ENCODE data around the gene C20orf204.
A peak's percentile ranks its signal among the peaks of the same experiment; 100 is the strongest.

C20orf204 gene

DNA sequence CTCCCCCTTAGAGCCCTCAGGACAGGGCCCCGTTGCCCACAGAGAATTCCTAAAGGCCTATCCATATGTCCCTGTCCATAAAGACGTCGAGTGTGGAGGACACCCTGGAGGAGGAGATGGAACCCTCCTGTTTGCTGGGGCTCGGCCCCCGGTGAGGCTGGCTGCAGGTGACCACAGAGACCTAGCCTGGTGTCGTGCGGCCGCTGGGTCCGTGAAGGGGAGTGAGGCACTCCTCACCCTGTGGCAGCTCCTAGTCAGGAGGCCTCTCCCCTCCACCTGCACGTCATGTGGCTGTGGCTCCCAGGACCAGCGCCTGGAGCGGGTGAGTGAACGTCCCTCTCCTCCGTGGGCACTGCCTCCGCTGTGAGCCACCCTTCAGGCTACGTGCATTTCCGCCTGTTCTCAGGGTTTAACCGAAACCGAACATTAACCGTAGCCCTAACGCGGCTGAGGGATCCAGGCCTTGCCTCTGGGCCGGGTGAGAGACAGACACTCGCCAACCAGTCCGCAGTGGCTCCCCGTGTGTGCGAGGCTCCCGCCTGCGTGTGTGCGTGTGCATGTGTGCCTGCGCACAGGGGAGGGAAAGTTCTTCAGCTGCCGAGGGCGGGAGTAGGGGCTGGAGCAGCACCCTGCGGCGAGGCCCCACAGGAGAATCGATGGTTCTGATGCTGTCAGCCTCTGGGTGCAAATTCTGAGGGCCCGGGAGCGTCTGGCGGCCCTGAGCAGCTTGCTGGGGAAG, 21.1 kb downstream of the C20orf204 start:
- no peak for DNase-seq

DNA sequence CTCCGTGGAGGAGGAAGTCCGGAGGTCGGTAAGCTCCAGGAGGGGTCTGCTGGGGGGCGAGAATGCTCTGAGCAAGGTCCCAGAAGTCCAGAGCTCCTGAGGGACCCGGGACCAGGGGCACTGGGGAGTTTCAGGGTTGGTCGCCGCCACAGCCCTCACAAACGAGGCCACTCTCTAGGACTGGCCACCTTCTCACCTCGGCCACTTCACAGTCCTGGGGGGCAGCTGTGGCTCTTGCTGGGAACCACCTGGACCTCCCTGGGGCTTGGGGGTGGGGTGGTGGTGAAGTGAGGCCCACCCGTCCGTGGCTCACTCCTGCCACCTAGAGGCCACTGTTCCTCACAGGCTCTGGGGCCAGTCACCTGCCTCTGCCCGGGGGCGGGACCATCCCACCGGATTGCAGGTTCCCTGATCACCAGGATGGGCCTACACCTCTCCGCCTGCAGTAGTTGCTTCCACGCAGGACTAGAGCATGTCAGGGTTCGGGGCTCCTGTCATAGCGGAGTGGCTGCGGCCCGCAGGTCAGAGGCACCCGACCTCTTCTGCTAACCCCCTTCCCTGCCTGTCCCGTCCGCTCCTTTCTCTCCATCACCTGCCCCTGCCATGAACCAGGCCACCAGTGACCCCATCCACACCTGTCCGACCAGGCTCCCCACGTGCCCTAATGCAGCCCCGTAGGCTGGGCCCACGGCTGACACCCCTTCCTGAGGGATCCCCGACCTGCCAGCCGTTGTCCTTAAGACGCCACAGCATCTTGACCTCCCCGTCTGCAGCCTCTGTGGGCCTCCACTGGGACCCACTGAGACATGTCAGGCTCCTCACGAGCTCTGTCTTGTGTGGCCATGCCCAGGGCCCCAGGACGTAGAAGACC, 21.9 kb downstream of the C20orf204 start:
- peak; percentile 80 for DNase-seq

DNA sequence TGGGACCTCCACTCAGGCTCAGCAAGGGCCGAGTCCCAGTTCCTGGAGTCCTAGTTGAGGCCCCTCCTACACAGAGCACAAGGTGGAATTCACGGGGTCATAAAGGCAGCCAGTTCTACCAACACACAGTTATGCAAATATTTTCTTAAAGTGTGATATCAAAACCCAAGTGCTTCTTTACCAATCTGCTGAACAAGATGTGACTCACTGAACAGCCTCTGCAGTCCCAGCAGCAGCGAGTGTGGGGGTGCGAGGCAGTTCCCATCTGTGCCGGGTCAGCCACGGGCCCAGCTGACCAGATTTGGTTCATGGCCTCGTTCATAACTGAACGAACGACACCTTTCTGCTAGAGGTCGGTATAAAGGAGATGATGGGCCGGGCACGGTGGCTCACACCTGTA, 22.6 kb downstream of the C20orf204 start:
- no peak for DNase-seq

DNA sequence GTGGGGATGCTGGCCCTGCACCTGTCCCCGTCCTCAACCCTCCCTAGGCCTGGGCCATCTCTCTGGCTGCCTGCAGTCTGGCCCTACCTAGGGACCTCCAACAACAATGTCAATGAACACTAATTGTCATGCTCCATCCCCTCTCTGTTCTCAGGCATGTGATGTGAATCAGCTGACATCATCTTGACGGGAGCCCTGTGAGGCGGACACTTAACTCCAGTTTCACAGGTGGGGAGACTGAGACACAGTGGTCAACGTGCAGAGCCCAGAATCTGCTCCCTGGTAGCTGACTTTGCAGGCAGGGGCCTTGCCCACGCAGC, 26.3 kb downstream of the C20orf204 start:
- no peak for DNase-seq

DNA sequence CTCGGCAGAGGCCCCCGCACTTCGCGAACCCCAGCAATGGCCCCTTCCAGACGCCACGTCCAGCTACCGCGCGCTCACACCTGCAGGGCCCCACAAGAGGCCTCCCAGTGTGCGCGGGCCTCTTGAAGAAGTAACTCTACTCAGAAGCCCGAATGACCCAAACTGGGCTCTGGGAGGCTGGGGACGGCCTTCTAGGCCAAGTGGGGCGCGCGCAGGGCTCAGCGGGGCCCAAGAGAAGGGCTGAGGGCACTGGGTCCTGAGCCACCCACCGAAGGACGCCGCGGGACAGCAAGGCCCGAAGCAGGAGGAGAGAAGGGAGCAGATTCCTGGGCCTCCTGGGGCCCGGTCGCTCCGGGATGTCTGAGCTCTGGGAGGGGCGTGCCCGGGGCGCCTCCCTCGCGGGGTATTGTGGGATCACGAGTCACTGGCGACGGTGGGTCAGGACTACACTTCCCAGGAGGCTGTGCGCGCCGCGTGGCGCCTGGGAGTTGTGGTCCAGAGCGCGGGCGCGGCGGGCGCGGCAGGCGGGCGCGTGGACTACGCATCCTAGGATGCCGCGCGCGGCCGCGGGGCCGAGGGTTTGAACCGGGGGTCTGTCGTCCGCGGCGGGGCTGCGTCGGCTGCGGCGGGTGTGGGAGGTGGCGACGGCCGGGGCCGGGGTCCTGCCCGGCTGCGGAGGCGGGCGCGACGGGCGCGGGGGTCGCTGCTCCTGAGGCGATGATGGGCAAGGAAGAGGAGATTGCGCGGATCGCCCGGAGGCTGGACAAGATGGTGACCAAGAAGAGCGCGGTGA, 26.8 kb downstream of the C20orf204 start, which contains the start of gene TCEA2:
Gene TCEA2 (plus strand): TSS at position 603 of the 793 bp plus-strand sequence. CDS start 115 bp downstream, at position 718.
- DNase-seq = peak; percentile 98

DNA sequence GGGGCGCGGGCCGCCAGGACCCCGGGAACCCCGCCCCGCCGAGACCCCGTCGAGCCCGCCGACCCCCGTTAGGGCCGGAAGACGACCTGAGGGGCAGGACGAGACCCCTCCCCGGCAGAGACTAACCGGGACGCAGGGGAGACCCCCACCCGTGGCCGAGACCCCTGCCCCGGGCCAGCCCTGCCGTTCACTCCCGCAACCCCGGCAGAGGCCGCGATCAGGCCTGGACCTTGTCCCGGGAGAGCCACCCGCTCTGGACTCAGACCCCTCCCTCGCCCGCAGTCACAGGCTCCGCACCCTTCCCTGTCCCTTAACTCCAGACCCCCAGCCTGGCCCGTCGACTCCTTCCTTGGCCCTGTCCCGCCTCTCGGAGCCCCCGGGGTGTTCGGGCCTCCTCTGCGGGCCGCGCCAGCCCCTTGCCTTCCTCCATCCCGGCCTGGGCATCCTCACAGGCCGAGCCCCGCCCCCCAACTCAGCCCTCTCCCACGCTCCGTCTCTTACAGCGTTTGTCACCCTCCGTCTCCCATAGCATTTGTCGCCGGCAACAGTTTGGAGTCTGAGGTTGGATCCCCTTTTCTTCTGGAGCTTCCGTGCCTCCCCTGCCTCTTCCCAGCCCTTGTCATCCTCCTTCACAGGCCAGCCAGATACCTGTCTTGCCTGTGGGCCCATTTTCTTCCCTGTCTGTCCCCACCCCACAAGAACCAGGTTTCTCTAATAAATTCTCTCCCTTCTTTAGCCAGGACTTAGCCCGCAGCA, 27.6 kb downstream of the C20orf204 start:
- no peak for DNase-seq

DNA sequence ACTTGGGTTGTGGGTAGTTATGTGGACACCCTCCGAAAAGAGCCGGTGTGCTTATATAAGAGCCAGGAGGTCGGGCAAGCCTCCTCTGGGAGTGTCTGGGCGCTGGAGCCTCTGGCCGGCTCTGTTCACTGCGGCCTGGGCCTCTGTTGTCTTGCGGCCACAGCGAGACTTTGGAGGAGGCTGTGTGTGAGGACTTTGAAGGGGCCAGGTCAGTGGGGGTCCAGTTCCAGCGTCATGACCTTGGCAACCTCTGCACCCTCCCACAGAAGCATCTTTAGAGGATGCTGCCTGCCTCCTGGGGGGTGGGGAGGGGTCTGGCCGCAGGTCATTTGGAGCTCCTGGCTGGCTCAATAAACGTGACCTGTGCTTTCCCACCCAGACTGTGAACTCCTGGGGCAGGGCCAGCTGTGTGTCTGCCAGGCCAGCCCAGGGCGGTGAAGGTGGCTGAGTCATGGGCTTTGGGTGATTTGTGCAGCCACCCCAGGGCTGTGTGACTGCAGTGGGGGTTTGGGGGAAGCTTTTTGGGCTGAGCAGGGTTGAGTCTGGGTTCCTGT, 28.2 kb downstream of the C20orf204 start:
- DNase-seq = no peak

DNA sequence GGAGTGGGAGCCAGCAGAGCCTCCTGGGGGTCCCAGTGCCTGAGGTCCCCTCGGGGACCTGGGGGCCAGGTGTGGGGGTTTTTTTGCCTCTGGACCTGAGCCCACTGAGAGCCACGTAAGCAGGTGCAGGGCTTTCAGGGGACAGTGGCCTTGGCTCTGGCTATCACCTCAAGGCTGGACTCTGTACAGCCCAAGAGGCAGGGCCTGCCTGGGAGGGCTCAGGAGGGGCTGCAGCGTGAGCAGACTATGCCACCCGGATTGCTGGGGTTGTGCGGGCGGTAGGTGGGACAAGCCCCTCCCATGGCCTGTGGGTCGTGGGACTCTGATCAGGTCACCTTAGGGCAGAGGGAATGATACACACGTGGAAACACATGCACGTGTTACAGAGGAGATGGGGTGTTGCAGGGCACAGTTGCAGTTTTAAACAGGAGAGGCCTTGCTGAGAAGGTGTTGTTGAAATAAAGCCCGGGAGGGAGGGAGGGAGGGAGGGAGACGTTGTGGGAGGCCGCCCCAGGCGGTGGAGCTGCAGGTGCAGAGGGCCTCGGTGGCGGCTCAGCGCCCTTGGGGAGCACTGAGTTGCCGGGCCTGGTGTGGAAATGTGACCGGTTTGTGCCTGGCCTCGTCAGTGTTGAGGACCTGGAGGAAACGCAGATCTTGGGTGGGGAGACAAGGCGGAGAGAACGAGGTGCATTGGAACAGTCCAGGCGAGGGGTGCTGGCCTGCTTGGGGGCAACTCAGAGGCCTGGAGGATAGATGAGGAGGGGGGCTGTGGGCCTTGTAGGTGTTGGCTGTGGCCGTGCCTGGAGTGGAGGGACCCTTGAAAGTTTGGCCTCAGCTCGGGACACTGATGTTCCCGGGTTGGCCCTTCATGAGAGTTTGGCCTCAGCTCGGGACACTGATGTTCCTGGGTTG, 29.3 kb downstream of the C20orf204 start:
- no peak for DNase-seq

DNA sequence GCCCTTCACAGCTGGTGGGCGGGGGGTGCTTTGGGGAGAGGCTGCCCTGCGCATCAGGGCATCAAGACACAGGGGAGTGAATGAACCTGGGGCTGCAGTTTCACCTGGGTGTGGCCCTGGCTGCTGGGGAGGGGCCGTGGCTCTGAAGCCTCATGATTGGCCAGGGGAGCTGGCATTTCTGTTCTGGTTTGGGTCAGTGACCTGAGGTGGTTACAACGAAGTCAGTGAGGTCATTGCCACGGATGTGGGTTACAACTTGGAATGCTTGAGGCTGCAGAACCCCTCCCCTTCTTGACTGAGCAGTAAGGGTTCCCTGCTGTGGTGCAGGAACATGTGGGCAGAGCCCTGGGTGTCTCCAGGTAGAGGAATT, 30.0 kb downstream of the C20orf204 start:
- DNase-seq = no peak

DNA sequence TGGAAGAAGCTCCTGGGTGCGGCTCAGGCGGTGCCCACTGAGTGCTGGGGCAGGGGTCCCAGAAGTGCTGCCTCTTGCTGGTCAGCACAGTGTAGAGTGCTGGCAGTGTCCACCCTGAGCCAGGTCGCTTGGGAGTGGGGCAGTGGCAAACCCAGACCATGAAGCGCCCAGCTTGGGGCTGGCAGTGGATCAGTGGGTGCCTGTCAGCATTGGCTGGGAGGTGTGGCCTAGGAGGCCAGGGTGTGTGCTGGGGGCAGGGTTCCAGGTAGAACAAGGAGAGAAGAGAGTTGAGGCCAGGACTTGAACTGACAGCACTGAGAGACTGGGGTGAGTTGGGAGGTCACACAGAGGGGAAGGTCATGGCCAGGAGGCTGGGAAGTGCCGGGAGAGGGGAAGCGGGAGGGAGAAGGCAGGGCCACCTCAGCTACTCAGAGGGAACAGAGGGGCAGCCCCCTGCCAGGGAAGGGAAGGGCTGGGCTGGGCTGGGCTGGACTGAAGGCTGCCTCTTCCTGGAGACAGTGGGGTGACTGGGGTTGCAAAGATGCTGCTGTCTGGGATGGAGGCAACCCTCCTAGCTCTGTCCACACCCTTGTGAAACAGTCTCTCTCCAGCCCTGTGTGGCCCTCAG, 31.1 kb downstream of the C20orf204 start:
- DNase-seq = no peak

DNA sequence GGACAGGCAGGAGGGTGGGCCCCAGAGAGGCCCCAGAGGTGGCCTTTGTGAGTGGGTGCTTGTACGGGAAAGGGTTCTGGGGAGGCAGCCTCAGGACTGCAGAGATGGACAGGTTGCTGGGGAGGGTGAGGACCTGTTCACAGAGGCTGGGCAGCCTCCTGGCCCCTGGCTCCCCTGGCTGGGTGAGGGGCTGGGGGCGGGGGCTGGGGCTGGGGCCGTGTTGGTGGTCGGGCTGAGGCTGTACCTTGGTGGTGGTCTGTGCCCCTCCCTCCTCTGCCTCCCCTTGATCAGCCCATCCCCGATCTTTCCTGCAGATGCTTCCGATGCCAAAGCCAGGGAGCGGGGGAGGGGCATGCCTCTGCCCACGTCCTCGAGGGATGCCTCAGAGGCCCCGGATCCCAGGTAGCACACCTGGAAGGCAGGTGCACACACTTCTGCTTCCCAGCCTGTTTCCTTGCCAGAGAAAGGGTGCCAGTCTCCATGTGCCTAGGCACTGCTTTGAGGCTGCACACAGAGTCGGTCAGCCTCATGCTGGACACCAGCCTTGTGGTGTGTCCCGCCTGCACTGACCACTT, 31.8 kb downstream of the C20orf204 start:
- peak; percentile 21 for DNase-seq

DNA sequence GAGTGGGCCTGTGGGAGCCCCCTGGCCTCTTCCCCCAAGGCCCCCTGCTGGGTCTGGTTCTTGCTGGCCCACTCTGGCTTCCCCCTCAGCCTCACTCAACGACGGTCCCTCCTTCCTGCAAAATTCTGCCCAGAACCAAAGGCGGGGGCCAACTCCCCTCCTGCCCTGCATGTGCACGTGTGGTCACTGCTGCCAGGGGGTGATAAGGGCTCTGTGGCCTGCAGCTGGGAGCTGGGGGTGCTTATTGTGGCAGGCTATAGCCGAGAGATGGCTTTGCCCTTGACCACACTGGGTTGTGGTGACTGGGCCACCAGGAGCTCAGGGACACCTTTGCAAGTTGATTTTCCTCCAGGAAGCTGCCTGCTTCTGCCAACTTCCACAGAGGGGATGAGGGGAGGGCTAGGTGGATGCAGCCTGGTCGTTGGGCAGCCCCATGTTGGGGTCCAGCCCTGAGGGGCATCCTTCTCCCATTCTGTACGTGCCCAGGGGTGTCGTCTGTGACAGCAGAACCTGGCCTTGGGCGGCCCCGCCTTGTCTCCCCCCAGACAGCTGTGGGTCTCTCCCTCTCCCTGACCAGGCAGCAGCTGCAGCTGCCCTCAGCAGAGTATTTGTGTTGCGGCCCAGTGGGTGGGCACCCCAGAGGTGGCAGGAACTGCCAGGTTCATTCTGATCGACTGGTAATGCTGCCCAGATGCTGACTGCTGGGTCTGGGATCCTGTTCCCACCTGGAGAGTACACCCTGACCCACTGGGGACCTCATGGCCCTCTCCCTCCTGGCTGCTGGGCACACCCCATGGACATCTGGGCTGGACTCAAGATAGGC, 32.6 kb downstream of the C20orf204 start:
- DNase-seq = peak; percentile 27

DNA sequence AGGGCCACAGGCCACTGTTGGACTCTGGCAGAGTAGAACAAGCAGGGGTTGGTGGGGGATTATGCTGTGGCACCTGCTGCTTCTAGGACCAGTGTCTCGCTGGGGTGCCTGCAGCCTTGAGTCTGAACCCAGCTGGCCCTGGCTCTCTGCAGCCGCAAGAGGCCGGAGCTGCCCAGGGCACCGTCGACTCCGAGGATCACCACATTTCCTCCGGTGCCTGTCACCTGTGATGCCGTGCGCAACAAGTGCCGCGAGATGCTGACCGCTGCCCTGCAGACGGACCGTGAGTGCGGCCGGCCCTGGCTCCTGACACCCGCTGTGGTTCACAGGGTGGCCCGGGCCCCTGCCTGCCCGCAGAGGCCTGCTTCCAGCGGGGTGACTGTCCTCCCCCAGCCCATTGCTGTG, 33.2 kb downstream of the C20orf204 start:
- DNase-seq = no peak

DNA sequence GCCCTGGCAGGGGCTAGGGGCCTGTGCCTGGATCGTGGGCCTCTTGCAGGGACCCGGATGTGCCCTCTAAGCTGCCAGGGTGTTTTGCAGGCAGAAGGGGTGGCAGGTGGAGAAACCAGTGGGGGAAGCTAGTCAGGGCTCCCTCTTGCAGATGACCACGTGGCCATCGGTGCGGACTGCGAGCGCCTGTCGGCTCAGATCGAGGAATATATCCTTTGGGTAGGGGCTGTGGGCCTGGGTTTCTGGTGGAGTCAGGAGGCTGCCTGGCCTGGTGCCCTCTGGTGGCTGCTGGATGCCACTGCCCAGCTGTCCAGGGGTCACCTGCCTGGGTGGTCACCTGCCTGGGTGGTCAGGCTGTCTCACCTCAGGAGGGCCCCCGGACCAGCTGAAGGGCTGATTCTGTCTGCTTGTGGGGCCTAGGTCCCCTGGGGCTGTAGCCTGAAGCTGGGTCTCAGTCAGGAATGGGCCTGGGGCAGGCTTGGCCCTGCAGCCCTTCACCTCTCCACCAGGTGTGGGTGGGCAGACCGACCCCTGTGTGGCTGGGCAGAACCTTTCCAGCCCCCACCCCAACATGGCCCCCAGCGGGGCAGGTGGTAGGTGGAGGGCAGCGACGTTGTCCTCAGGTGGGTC, 33.7 kb downstream of the C20orf204 start:
- DNase-seq = no peak

DNA sequence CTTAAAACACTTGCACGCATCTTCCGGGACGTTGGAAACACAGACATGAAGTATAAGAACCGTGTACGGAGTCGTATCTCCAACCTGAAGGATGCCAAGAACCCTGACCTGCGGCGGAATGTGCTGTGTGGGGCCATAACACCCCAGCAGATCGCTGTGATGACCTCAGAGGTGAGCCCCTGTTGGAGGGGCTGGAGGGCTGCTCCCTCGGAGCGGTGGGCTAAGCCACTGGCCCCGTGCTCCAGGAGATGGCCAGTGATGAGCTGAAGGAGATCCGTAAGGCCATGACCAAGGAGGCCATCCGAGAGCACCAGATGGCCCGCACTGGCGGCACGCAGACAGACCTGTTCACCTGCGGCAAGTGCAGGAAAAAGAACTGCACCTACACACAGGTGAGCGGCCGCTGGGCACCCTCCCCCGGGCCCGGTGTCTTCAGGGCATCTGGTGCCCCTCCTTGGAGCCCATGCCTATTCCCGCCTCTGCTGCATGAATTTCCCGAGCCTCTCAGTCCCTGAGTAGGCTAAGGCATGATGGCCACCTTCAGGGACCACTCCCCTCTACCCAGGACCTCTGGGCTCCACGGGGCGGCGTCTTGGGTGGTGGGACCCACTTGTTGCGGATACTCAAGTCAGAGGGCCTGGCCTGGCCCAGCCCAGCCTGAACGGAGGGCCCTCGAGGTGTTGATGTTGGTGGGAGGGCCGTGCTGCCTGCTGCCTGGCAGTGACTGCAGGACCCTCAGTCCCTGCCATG, 34.4 kb downstream of the C20orf204 start:
- DNase-seq = no peak

DNA sequence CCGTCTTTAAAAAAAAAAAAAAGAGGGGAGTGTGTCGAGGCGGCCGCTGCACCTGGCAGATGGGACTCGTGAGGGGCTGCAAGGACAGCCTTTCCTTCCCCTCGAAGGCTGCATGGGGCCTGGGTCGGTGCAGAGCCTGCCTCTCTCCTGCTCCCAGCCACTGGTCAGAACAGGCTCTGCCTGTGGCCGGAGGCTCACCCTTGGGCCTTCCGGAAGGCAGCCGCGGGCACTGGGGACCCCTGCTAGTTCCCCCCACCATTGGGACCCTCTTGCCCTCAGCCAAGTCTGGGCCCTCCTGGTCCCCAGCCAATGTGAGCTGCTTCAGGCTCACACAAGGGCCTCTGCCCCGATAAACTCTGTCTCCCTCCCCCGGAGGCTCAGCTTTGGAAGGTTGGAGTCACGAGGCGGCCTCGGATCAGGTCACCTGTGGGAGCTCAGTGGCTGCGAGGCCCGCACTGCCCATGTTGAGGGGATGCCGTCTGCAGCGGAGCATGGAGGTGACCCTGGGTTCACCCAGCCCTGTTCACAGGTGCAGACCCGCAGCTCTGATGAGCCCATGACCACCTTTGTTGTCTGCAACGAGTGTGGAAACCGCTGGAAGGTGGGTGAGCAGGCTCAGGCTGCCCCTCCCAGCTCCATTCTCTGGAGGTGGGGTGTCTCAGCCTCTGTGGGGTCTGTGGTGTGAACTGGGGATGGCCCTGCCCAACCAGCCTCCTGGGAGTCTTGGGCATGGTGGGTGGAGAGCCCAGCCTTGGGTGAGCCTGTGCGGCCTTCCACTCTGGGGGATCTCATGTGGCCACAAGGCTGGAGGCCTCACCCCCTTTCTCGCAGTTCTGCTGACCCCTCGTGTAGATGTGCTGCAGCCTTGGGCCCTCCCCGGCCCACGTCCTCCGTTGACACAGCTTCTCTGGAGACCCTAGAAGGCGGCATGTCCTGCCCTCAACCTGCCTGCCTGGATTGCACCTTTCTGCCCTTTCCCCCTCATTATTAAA, 35.7 kb downstream of the C20orf204 start:
- peak; percentile 28 for DNase-seq

Data from femur (tissue), 1 donor.